Measurements from ENCODE around the gene ZIC1.

ZIC1 gene

GRCh38 chr3:147422601-147423536 lies 13.7 kb downstream of the ZIC1 start:
- DNase-seq (ENCODE audit: low spot score): no peak

DNA sequence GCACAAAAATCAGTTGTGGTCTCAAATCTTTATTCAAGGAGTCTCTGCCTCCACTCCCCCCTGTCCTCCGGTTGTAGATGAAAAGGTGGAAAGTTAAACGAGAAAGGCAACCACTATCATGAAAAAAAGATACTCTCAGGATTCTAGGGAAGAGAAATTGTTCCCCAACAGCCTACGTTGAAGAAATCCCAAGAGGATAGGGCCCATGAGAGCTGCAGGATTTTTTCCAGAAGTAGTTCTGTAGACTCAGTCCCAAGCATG lies 14.3 kb downstream of the ZIC1 start:
- DNase-seq (ENCODE audit: low spot score): no peak

DNA sequence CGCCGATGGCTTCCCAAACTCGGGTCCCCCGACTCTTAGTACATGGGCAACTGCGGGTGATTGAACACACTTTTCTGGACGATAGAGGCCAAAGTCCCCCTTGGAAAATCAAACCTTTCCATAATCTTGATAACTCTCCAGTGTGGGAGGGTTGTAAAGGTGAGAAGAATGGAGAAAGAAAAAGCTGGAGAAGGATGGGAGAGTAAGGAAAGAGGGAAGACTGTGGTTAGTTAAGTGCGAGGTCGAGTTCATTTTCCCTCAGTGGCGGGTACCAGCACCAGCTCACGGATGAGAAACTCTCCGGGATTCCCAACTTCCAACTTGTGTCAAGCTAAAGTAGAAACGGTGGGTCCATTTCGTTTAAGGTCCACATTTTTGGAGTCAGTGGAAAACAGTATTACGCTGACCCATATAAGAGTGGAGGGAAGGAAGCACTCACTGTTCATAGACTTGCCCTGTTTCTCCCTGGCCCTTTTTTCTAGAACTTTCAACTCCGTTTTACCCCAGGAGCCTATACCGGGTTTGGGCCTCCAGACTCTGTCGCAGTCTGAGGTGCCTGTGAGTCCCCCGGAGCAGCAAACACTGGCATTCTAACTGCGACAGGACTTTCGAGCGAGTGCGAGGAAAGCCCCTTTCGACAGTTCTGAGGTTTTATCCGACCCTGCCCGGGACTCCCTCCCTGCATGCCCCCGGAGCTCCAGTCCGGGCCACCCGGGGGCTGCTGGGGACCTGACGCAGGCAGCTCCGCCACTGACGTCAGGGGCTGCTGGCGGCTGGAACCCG lies 14.8 kb downstream of the ZIC1 start:
- no peak for DNase-seq (ENCODE audit: low spot score)

- DNase-seq (ENCODE audit: low spot score): no peak
Measured at GRCh38 chr3:147424581-147425387, 15.6 kb downstream of the ZIC1 start.

GRCh38 chr3:147425388-147425850 lies 16.3 kb downstream of the ZIC1 start:
- DNase-seq (ENCODE audit: low spot score): no peak

DNA sequence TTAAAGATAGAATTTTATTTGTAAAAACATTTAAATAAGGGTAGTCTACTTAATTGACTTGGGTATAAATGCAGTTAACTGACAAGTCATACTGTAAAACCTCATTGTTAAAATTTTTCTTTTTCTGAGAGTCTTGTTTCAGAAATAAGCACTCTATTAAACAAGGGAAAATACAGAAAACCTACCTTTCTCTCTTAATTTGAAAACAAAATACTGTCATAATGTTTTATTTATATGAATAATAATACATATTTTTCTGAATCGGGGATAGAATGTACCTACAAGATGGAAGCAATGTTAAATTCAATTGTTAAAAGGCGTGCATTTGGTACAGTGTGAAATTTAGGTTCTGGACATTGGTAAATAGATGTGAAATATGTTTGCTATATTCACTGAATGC lies 17.8 kb downstream of the ZIC1 start:
- DNase-seq (ENCODE audit: low spot score): no peak

- DNase-seq (ENCODE audit: low spot score): no peak
Measured at GRCh38 chr3:147427746-147428145, 18.6 kb downstream of the ZIC1 start.

GRCh38 chr3:147428326-147428725 lies 19.2 kb downstream of the ZIC1 start:
- no peak for DNase-seq (ENCODE audit: low spot score)

- DNase-seq (ENCODE audit: low spot score): no peak
Measured at GRCh38 chr3:147428754-147429153, 19.6 kb downstream of the ZIC1 start.

GRCh38 chr3:147431751-147432150 lies 22.6 kb downstream of the ZIC1 start:
- no peak for DNase-seq (ENCODE audit: low spot score)

GRCh38 chr3:147447224-147447623 lies 38.1 kb downstream of the ZIC1 start:
- no peak for DNase-seq (ENCODE audit: low spot score)

GRCh38 chr3:147449669-147450068 lies 40.5 kb downstream of the ZIC1 start:
- no peak for DNase-seq (ENCODE audit: low spot score)

GRCh38 chr3:147458995-147459704 lies 50.0 kb downstream of the ZIC1 start:
- DNase-seq (ENCODE audit: low spot score): no peak

- DNase-seq (ENCODE audit: low spot score): no peak
Measured at GRCh38 chr3:147462856-147463255, 53.7 kb downstream of the ZIC1 start.
